ENCODE results near the gene ATP6V1C2.

The ATP6V1C2 gene

GRCh38 chr2:10770956-10771750, 49.7 kb downstream of the ATP6V1C2 start:
- Mint-ChIP-seq H3K27ac (no peak overlapping the region), H3K4me3 (no peak overlapping the region), H3K9me3 (no peaks in the 10 kb centered on the region), H3K4me1 (ENCODE audit: low read depth) (no peaks in the 10 kb centered on the region), H3K27me3 (ENCODE audit: low read depth) (no peaks in the 10 kb centered on the region), H3K36me3 (ENCODE audit: low read depth) (no peaks in the 10 kb centered on the region)

DNA sequence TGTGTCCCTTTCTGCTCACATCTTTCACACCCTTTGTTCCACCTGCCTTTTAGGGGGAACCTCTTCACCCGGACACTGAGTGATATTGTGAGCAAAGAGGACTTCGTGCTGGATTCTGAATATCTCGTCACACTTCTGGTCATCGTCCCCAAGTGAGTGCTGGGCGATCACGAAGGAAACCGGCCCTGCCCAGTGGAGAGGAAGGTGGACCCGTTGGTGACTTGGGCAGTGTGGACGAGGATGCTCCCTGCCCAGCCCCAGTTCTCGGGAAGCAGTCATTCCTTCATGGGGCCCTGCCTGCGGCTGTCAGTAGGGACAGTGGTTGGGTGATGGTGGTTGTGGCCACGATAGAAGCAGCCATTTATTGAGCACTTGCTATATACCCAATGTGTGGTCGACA, 50.4 kb downstream of the ATP6V1C2 start:
- Mint-ChIP-seq H3K9me3 (no peaks in the 10 kb centered on the region), H3K27ac (no peak overlapping the region), H3K27me3 (ENCODE audit: low read depth) (no peaks in the 10 kb centered on the region), H3K36me3 (ENCODE audit: low read depth) (no peaks in the 10 kb centered on the region), H3K4me3 (no peak overlapping the region), H3K4me1 (ENCODE audit: low read depth) (no peaks in the 10 kb centered on the region)

- Mint-ChIP-seq H3K27ac (no peak overlapping the region), H3K36me3 (ENCODE audit: low read depth) (peaks cover under 1% of the 10 kb centered on the region), H3K4me3 (no peak overlapping the region), H3K9me3 (no peaks in the 10 kb centered on the region), H3K4me1 (ENCODE audit: low read depth) (no peaks in the 10 kb centered on the region), H3K27me3 (ENCODE audit: low read depth) (no peaks in the 10 kb centered on the region)
Observed at GRCh38 chr2:10772201-10772867, 50.9 kb downstream of the ATP6V1C2 start.

GRCh38 chr2:10772868-10773215, 51.4 kb downstream of the ATP6V1C2 start:
- Mint-ChIP-seq H3K9me3 (no peaks in the 10 kb centered on the region), H3K27me3 (ENCODE audit: low read depth) (no peaks in the 10 kb centered on the region), H3K4me1 (ENCODE audit: low read depth) (no peaks in the 10 kb centered on the region), H3K27ac (no peak overlapping the region), H3K36me3 (ENCODE audit: low read depth) (peaks cover 2% of the 10 kb centered on the region), H3K4me3 (no peak overlapping the region)

GRCh38 chr2:10773821-10774341, 52.5 kb downstream of the ATP6V1C2 start:
- Mint-ChIP-seq H3K27me3 (ENCODE audit: low read depth) (no peaks in the 10 kb centered on the region), H3K4me1 (ENCODE audit: low read depth) (no peaks in the 10 kb centered on the region), H3K9me3 (no peaks in the 10 kb centered on the region), H3K36me3 (ENCODE audit: low read depth) (peaks cover 2% of the 10 kb centered on the region), H3K4me3 (no peak overlapping the region), H3K27ac (no peak overlapping the region)

DNA sequence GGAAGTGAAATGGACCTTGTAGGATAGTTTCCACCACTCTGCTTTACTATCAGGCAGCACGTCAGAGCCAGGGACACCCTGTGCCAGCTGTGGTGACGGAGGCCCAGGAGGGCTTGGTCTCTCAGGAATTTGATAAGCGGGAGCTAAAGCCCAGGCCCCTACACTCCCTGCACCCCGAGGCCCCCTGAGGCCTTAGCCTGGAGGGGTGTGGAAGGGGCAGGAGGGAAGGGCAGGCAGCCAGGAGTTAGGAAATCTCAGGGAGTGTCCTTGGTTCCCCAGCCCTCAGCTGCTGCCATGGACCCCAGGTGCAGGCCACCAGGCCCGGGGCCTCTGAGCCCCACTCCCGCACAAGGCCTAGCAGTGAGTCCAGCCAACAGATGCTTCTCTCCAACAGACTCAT, 53.0 kb downstream of the ATP6V1C2 start:
- Mint-ChIP-seq H3K4me1 (ENCODE audit: low read depth) (no peaks in the 10 kb centered on the region), H3K27me3 (ENCODE audit: low read depth) (no peaks in the 10 kb centered on the region), H3K27ac (no peak overlapping the region), H3K9me3 (no peaks in the 10 kb centered on the region), H3K4me3 (no peak overlapping the region), H3K36me3 (ENCODE audit: low read depth) (peaks cover 2% of the 10 kb centered on the region)

DNA sequence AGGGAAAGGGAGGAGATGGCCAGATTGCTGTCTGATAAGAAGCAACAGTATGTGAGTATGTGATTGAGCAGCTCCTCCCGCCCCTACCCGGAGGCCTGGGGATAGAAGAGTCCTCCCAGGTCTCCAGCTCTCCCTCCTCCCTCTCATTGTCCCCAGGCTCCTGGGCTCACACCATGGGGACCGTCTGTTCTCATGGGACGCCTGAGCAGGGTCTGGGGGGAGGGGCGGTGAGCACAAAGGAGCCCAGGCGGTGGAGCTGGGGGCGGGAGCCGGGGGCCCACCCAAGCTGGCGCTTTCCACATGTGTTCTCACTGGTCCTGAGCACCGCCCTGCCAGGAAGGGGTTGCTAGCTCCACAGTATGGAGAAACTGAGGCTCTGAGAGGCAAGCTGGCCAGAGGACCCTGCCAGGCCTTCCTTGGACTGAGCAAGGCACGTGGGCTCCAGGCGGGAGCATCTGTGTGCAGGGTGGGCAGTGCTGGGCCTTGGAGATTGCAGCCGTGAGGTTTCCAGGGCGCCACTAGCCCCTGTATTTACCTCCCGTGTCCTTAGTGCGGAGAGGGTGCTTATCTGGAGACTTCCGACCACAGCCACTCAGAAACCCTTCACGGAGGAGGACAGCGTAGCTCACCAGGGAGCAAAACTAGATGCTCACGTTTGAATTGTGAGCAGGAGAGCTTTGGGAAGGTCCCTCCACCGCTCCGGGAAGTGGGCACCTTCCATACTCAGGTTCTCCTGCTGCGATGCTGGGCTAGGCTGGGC, 53.8 kb downstream of the ATP6V1C2 start:
- no peak overlapping the region for H3K4me3 Mint-ChIP-seq
- no peaks in the 10 kb centered on the region for H3K4me1 Mint-ChIP-seq (ENCODE audit: low read depth)
- no peaks in the 10 kb centered on the region for H3K27me3 Mint-ChIP-seq (ENCODE audit: low read depth)
- H3K9me3 Mint-ChIP-seq, result no peaks in the 10 kb centered on the region
- H3K36me3 Mint-ChIP-seq (ENCODE audit: low read depth), result peaks cover 5% of the 10 kb centered on the region
- no peak overlapping the region for H3K27ac Mint-ChIP-seq

DNA sequence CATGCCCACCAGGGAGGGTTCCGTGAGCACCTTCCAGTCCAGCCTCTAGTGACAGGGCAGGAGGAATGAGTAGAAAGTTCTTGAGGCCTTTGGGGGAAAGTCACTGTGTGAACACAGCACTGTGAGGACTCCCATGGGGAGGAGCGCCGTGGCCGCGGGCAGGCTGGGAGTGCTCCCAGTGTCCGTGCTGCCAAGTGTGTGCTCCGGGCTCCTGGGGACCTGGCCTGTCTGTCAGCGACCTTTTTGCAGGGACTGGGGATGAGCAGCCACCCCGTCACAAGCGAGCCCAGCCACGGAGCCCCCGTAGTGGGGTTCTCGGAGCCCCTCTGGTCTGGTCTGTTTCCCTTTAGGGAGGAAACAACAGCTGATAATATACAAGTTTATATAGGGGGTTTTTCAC, 54.4 kb downstream of the ATP6V1C2 start:
- Mint-ChIP-seq H3K36me3 (ENCODE audit: low read depth) (peaks cover 7% of the 10 kb centered on the region), H3K27ac (no peak overlapping the region), H3K4me3 (no peak overlapping the region), H3K9me3 (no peaks in the 10 kb centered on the region), H3K4me1 (ENCODE audit: low read depth) (no peaks in the 10 kb centered on the region), H3K27me3 (ENCODE audit: low read depth) (no peaks in the 10 kb centered on the region)

DNA sequence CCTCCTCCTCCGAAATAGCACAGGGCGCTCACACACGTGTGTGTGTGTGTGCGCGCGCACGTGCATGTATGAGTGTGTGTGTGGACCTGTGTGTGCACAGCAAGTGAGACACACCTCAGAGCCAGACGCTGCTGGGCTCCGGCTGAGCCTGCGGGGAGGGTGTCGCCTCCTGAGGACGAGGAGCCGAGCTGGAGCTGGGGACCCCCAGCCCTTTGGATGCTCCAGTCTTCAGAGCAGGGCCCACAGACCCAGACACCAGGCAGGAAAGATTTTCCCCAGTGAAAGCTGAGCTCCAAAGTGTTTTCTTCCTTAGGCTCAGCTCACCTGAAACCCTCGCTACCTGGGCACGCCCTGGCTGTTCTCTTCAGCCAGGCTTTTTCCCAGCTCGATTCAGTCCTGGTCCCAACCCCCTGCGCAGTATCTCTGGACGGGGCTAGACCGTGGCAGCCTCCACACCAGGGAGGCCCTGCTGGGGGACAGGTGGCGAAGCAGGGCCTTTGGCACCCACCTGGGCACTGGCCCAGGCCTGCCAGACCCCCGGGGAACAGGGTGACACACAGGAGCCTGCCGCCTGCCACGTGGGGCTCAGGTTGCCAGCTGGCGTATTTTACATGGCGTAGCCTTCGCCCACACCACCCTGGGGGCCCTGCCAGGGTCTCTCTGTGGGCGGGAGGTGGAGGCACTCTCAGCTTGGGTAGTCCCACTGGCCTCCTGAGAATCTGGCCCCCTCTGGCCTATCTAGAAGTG, 55.0 kb downstream of the ATP6V1C2 start:
- Mint-ChIP-seq H3K27me3 (ENCODE audit: low read depth) (no peaks in the 10 kb centered on the region), H3K9me3 (no peaks in the 10 kb centered on the region), H3K27ac (no peak overlapping the region), H3K4me3 (no peak overlapping the region), H3K4me1 (ENCODE audit: low read depth) (no peaks in the 10 kb centered on the region), H3K36me3 (ENCODE audit: low read depth) (peaks cover 9% of the 10 kb centered on the region)

DNA sequence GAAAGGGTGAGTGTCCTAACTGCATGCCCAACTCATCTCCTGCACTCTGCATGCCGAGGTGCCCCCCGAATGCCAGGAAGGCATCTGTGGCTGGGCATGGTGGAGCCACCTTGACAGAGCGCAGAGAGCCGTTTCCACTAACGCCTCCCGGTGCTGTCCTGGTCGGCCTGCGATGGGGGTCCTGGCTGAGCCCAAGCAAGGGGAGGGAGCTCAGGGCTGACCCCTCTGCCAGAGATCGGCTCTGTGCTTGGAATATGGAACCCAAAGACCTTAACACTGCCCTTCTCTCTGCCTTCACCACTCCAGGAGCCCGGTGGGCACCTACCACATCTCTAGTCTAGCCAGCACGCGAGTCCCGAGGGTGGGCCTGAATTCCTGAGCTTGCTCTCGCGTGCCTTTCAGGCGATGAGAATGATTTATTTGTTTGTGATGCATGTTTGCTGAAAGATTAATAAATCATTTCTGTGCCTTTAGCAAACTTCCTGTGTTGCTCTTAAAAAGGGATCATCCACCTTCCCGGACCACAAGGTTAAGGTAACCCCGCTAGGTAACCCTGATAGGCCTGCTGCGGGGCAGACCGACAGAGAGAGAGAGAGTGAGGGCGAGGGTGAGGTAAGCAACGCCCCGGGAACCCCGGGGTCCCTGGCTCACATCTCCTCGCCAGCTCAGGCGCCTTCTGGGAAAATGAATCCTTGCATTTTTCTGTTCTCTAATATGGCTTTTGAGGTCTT, 55.8 kb downstream of the ATP6V1C2 start:
- no peaks in the 10 kb centered on the region for H3K27me3 Mint-ChIP-seq (ENCODE audit: low read depth)
- H3K9me3 Mint-ChIP-seq, result no peaks in the 10 kb centered on the region
- H3K4me1 Mint-ChIP-seq (ENCODE audit: low read depth), result no peaks in the 10 kb centered on the region
- H3K36me3 Mint-ChIP-seq (ENCODE audit: low read depth), result peaks cover 14% of the 10 kb centered on the region
- H3K4me3 Mint-ChIP-seq, result no peak overlapping the region
- no peak overlapping the region for H3K27ac Mint-ChIP-seq

- Mint-ChIP-seq H3K27me3 (ENCODE audit: low read depth) (no peaks in the 10 kb centered on the region), H3K4me1 (ENCODE audit: low read depth) (no peaks in the 10 kb centered on the region), H3K36me3 (ENCODE audit: low read depth) (peaks cover 17% of the 10 kb centered on the region), H3K27ac (no peak overlapping the region), H3K4me3 (no peak overlapping the region), H3K9me3 (no peaks in the 10 kb centered on the region)
Observed at GRCh38 chr2:10777842-10778723, 56.7 kb downstream of the ATP6V1C2 start.

DNA sequence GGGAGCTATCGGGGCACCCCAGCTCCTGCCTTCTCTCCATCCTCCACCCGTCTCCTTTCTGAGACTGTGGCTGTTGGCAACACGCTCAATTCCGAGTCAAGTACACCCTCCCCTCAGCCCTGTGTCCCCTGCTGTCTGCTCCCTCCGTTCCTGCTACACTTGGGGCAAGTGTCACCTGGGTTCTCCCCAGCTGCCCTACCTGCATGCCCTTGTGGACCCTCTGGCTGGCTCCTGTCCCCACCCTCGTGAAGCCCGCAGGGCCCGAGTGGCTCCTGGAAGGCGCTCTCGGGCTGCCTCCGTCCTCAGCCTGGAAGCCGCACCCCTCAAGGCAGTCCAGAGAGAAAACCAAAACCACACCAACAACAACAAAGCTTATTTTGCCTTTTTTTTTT, 57.3 kb downstream of the ATP6V1C2 start:
- Mint-ChIP-seq H3K27ac (no peak overlapping the region), H3K9me3 (no peaks in the 10 kb centered on the region), H3K27me3 (ENCODE audit: low read depth) (no peaks in the 10 kb centered on the region), H3K36me3 (ENCODE audit: low read depth) (peaks cover 22% of the 10 kb centered on the region), H3K4me3 (no peak overlapping the region), H3K4me1 (ENCODE audit: low read depth) (no peaks in the 10 kb centered on the region)

Measured in T-helper 1 cell treated with Interleukin-12 subunit alpha and Interleukin-12 subunit beta and Interleukin-4 antibody, amounts not matched to agents 30 μg/mL and 1 μg/mL, for 36 hours (primary cell).